Upper lobe of left lung (tissue), 4 donors: Measurements from ENCODE around the gene IL21R.

Experiments
- EP300 ChIP-seq, 4 donors: sonication (generic); formaldehyde crosslinking; IDR thresholded peaks; one replicate each; pipeline ENCODE4 v1.5.1; 2017; ENCODE audit warnings: antibody characterized with exemption in 4 of 4, control low read depth in 2 of 4
- POLR2A ChIP-seq, 4 donors: fragments of 450-650 bp; IDR thresholded peaks; one replicate each; pipeline ENCODE4 v1.5.1; 2016 to 2017; ENCODE audit warnings: antibody characterized with exemption in 4 of 4, mild to moderate bottlenecking in 2 of 4
- POLR2AphosphoS5 ChIP-seq, 2 donors: sonication (generic); formaldehyde crosslinking; IDR thresholded peaks; one replicate each; pipeline ENCODE4 v1.5.1; 2017; ENCODE audit warnings: antibody characterized with exemption in 2 of 2
- TF ChIP-seq, protein P1 (sequence below), 6 experiments: fragments of 450-650 bp in 4 of 6; fragments of 200-600 bp in 2 of 6; sonication (generic) in 2 of 6; IDR thresholded peaks; one replicate each; pipeline ENCODE4 v1.5.1; 2016 to 2019; ENCODE audit warnings: antibody characterized with exemption in 6 of 6

DNA sequence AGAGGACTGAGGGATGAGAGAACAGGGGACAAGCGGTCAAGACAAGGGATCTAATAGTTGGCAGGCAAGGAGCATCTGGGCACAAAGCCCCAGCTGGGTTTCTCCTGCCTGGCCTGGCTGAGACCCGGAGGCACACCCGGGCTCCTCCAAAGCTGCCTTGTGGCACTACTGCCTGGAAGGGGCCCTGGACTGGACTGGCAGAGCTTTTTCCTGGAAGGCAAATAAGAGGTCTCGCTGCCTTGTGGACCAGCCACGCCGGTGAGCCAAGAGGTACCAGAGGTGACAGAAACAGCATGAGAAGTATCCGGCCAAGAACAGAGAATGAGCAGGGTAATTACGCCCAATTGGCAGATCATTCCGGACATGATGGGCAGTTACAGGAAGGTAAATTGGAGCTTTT, 83.2 kb downstream of the IL21R start:
- TF ChIP-seq, protein P1, sequence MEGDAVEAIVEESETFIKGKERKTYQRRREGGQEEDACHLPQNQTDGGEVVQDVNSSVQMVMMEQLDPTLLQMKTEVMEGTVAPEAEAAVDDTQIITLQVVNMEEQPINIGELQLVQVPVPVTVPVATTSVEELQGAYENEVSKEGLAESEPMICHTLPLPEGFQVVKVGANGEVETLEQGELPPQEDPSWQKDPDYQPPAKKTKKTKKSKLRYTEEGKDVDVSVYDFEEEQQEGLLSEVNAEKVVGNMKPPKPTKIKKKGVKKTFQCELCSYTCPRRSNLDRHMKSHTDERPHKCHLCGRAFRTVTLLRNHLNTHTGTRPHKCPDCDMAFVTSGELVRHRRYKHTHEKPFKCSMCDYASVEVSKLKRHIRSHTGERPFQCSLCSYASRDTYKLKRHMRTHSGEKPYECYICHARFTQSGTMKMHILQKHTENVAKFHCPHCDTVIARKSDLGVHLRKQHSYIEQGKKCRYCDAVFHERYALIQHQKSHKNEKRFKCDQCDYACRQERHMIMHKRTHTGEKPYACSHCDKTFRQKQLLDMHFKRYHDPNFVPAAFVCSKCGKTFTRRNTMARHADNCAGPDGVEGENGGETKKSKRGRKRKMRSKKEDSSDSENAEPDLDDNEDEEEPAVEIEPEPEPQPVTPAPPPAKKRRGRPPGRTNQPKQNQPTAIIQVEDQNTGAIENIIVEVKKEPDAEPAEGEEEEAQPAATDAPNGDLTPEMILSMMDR (IDR thresholded peaks at IDR 0.05) = no peak
- TF ChIP-seq POLR2A (IDR thresholded peaks at IDR 0.05) = no peak
- TF ChIP-seq POLR2AphosphoS5 (IDR thresholded peaks at IDR 0.05) = no peak
- no peak for TF ChIP-seq EP300 (IDR thresholded peaks at IDR 0.05)
